Activated CD8-positive, alpha-beta memory T cell treated with anti-CD3 and anti-CD28 coated beads, Interleukin-2, amount 50 U/mL, for 48 hours (primary cell): ENCODE data around the gene MRFAP1L1.

ENCODE experiments used
- DNase-seq: peaks from one replicate; pipeline ENCODE4 v3.0.0-alpha.2; 2020

MRFAP1L1 gene

DNA sequence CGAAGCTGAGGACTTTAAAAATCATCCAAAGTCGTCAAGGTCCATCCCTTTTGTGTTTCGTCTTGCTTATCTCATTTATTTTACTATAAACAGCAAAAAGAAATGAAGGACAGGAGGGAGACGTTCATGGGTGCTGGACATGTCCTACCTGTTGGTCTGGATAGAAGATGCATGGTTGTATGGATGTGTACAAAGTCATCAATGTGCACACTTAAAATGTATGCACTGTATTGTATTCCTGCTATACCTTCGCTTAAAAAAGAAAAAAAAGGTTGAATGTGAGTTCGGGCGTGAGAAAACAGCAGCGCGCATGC lies 6.0 kb upstream of the MRFAP1L1 start:
- DNase-seq, result no peak

DNA sequence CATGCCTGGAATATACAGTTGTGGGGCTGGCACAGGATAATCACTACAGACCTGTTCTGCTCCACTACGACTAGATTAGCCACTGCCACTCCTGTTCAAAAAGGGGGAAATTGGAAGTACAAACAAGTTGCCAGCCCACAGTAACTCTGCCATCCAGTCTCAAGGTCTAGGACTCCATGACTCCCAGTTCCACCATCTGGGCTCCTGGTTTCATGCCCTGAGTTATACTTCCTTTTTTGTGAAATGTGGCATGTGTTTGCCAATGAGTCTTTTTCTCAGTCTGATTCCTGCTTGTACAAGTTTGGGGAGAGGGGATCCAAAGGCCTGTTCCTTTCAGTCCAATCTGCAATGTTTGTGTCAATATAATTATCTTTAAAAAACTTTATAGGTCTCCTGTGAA lies 5.3 kb upstream of the MRFAP1L1 start:
- DNase-seq, result peak; percentile 22

DNA sequence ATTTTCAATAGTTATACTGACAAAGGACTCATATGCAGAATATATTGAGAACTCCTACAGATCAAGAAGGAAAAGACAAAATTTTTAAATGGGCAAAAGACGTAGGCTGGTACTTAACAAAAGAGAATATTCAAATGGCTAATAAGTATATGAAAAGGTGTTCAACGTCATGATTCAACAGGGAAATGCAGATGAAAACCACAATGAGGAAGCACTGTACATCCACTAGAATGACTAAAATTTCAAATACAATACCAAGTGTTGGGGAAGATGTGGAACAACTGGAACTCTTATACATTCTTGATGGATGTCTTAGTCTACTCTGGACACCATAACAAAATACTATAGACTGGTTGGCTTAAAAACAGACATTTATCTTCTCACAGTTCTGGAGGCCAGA lies 1.3 kb upstream of the MRFAP1L1 start:
- no peak for DNase-seq

DNA sequence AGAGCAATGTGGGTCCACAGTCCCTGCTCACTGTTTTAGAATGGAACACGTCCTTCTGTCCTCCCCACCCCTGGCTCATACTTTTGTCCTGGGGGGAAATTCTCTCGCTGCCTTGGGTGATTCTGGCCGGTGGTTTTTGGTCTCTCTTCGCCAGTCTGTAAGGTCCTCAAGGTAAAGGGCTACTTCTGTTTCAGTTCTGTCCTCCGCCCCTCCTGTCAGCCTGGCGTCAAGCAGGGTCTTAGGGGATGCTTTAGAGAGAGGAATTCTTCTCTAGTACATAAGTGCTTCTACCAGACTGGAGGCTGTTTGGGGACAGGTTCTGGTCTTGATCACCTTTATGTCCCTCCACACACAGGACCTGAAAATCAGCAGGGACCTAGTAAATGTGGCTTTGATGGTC lies 617 bp upstream of the MRFAP1L1 start:
- DNase-seq, result no peak

DNA sequence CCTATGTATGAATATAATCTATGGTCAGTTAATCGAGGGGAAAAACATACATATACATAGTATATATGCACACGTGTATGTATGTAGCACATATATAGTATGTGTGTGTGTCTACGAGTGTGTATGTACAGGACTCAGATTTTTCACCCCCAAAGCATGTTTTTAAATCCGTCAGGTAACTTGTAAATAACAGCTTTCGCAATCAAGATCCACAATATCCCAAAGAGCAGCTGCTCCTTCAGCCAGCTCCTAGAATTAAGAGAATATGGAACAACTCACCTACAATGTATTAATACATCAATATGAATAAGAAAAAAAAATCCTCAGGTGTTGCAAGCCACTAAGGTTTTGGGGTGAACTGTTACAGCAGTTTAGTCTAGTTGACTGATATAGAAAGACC lies 3.5 kb downstream of the MRFAP1L1 start:
- no peak for DNase-seq

DNA sequence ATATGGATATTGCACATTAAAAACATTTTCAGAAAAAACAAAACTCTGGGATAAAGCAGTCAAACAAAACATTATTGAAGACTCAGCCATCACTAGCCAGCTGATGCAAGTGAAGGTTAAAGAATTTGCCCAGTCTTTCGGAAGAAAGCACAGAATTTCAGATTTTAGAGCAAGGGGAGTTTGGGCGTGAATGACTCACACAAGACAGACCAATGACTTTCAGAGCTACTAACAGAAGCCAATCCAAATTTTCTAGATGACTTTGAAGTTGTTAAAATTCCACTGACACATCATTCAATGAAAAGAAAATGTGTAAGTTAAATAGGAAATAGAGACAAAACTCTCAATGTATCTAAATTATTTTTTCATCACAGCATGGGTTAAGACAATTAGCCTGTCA lies 4.0 kb downstream of the MRFAP1L1 start:
- no peak for DNase-seq

DNA sequence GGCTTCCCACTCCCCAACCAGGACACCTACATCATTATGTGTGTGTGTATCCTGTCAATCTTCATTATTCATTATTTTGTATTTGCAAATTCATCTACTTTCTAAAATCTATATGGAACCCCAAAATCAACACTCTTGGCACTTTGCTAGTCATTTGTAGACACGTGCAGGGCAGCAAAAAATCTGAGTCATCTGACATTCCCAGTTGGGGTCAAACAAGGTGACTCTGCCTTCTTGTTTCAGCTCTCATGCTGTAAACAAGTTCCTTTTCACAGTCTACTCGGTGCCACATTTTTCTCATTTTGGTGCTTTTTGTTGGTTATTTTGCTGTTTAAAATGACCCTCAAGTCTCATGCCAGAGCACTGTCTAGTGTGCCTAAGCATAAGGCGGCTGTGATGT lies 5.9 kb downstream of the MRFAP1L1 start:
- DNase-seq, result no peak

DNA sequence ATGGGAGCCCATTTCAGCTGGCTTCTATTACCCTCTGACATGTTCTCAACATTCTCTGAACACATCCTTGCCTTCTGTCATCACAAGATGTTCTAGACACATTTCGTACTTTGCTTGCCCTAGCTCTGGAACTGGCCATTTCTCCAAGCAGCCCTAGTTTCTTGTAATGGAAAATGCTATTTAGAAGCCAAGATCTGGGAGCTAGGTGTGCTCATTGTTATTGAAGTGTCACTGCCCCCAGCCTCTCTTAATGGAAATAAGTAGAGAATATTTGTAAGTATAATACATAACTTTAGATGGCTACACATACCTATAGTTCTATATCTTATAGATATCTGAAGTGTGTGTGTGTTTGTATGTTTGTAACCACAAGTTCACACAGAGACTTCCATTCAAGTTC lies 6.9 kb downstream of the MRFAP1L1 start:
- DNase-seq, result no peak

DNA sequence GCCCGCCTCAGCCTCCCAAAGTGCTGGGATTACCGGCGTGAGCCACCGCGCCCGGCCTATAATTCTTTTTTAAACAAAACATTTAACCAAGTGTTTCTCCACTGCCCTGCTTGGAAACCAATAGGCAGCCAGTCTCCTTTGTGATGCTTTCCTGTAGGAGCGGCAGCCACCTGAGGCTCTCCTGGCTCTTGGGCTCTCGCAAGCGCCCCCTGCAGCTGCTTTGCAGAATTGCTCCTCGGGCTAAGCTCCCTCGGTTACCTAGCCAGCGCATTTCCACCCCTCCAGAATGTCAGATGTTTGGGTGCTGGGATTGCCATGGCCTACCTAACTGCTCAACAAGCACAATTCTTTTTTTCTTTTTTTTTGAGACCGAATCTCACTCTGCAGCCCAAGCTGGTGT lies 8.3 kb downstream of the MRFAP1L1 start:
- peak; percentile 81 for DNase-seq

DNA sequence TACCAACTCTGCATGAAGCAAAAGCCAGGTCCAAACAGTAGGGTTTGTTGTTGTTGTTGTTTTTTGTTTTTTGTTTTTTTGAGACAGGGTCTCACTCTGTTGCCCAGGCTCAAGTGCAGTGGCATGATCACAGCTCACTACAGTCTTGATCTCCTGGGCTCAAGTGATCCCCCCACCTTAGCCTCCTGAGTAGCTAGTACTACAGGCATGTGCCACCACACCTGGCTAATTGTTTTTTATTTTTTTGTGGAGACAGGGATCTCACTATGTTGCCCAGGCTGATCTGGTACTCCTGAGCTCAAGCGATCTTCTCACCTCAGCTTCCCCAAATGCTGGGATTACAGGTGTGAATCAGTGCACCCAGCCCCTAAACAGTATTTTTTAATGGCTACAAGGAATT lies 9.8 kb downstream of the MRFAP1L1 start:
- DNase-seq, result no peak

DNA sequence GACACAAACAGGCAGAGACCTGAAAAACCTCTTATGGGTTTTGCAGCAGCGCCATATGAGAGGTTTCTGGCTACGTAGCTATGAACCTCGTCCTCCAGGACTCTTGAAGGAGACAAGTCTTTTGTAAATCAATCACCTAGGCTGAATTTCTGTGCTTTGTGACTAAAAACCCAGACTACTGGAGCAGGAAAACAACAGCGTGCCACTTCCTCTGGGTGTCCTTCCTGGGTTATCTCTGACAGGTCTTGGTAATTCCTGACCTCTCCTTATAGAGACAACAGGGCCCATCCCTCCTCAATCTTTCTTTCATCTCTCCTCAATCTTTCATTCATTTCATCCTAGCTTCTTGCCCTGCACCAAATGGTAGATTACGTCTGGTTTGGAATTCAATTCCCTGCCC lies 10.3 kb downstream of the MRFAP1L1 start:
- DNase-seq, result no peak

DNA sequence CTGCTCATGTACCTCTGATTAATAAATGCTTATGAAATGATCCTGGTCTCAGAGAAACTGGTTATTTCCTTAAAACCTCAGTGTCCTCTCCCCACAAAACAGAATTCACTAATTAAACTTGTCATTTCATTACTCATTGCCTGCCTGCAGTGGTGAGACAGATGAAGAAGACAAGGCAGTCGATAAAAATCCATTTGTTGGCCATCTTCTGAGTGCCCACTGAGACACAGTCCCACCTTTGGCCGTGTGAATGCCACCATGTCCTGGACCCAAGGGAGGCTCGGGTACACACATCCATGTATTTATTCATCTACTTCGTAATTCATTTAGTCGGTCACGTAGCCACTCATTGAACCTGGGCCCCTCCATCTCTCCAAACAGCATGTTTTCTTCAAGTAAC lies 12.5 kb downstream of the MRFAP1L1 start:
- no peak for DNase-seq

DNA sequence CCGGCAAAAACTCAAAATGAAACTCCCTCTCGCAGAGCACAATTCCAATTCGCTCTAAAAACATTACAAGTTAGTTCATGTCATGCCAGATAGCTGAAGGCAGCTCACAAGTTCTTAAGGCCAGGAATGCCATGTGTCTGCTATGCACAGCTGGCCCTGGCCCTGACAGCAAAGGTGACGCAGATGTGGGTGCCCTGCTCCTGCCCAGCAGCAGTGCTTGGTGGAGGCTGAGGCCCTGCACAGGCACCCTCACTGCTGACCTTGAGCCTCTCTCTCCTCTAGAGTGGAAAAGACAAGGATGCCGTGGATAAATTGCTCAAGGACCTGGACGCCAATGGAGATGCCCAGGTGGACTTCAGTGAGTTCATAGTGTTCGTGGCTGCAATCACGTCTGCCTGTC lies 13.1 kb downstream of the MRFAP1L1 start:
- DNase-seq, result no peak

DNA sequence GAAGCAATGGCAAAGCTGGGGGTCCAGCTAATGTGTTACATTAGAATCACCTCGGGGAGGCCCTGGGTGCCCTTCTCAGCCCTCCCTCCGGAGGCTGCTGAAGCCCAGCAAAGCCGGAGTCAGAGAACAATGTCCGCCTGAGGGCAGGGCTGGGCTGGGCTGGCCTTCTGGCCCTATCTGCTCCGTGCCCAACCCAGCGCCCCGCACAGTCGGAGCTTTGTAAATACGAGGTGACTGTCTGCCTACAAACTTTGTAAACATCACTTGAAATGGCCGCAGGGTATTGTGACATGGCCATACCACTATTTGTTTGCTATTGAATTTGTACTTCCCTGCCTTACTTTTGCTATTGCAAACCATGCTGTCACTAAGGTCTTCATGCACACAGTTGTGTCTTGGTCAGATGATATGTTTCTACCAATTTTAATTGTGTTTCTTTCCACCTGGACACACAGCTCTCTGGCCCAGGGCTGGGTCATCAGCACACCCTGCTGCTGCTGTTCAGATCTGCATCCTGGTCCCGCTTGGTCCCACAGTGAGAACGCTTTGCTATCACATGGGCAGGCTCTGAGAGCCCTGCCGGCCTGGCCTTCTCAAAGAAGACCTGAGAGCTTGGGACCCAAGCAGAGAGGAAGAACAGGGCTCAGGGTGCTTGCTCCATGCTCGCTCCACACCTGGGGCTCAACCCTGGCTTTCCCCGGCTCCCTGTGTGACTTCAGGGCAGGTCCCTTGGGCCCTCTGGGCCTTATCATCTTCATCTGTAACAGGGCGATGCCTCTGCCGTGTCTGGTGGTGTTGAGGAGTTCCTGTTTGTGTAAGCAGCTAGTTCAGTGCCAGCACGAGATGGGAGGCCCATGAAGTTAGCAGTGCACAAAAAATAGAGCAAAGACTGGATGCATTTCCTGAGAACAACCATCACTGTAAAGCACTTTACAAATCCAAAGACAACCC lies 13.7 kb downstream of the MRFAP1L1 start:
- peak; percentile 71 for DNase-seq

DNA sequence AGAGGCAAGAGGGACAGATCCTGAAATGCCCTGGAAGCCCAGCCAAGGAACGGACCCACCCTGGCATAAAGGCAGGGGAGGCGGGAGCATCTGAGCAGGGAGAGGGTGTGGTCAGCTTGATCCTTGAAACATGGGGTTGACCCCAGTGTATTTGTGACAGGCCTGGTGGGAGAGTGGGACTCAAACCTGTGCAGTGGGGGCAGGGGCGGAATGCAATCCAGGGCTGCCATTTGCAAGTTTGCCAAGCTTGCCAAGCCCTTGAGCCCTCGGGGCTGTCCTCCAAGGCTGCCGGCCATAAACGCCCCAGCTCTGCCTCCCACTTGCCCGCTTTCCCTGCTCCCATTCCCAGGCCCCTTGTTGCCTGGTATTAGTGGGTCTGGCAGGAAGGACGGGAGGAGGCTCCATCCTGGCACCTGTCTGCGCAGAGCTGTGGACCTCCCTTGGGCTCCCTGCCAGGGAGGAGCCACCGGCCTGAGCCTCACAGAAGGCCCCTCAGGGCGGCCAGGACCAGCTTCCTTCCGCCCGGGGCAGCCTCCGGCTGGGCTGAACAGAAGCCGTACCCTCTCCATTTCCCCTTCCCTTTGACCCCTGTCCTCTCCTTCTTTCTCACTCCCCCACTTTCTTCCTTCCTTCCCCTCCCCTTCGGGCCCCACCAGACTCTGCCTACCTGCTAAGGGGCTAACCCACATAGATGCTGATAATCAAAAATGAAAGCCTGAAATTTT lies 15.3 kb downstream of the MRFAP1L1 start:
- no peak for DNase-seq

DNA sequence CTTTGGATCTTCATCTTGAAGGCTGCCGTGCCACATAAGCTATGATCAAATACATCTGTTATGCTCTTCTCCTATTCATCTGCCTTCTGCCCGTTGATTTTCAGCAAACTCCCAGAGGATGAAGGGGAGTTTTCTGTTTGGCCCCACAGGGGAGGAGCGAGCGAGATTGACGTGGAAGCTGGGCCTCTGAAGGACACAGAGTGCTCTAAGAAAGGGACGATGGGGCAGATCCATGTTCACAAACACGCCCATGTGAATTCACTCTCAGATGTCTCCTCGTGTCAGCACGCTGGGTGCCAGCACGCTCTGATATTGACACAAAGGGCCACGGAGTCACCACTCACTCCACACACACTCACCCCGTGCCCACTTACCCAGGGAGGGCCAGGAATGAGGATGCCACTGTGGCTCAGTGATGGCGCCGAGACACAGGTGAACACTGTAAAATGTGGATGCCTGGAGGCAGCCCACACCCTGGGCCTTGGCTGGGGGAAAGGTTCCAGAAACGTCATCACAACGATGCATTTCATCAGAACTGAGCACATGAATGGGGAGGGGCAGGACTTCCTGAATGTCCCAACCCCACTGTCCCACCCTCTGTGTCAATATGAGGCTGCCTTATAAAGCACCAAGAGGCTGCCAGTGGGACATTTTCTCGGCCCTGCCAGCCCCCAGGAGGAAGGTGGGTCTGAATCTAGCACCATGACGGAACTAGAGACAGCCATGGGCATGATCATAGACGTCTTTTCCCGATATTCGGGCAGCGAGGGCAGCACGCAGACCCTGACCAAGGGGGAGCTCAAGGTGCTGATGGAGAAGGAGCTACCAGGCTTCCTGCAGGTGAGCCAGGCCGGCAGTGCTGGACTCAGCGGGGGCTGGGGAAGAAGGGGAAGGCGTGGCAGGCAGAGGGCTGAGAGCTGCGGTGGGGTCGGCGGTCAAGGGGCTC lies 16.2 kb downstream of the MRFAP1L1 start, which contains the start of gene S100P:
TSS of gene S100P (plus strand) at position 648 of the 946 bp plus-strand sequence. CDS start at position 703, 55 bp downstream.
- no peak for DNase-seq

DNA sequence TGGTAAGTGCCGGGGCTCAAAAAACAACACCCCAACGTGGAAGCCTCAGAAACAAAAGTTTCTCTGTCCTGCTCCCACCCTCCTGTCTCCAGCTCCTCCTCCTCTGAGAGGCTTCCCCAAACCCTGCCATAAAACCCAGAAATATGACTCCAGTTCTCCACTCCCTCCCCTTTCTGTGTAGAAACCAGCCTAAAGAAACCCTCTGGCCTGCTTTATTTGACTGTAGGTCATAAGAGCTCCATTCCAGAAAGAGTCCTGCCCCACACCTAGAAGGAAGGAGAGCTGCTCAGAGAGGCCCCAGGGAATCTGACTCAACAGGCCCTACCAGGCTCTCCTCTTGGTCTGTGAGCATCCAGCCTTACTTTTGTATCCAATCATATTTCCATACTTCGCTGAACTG lies 16.9 kb downstream of the MRFAP1L1 start:
- no peak for DNase-seq

DNA sequence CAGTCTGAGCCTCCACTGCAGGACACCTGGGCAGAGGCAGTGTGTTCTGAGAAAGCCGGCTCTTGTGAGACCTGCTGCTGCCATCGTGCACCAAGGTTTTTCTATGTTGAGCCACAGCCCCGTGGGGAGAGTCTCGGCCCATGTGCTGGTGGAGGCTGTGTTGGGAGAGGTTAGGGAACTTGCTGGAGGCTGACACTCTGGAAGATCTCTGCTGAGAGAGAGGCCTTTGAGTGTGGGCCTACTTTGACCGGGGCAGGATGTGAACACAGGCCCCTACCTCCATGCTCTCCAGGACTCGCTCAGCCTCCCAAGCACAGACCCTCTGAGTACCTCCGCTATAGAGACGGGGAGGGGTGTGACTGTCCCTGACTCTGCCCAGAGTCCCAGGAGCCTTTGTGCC lies 17.3 kb downstream of the MRFAP1L1 start:
- DNase-seq, result no peak

DNA sequence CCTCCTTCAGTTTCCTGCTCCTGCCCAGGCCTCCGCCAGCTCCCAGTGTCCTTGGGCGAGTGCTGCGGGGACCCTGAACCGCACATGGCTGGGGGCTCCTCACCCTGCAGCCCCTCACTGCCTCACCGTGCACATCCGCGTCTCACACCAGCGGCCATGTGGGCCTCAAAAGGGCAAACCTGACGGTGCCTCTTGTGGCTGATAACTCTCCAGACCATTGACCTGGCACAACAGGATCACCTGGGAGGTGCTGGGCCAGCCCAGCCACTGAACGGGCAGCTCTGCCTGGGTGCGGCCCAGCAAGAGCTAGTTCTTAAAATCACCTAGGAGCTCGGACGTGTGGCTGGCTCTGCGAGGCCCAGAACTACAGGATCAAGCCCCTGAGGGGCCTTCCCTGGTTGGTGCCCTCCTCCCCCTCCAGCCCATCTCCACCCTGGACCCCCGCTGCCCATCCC lies 20.1 kb downstream of the MRFAP1L1 start:
- no peak for DNase-seq

DNA sequence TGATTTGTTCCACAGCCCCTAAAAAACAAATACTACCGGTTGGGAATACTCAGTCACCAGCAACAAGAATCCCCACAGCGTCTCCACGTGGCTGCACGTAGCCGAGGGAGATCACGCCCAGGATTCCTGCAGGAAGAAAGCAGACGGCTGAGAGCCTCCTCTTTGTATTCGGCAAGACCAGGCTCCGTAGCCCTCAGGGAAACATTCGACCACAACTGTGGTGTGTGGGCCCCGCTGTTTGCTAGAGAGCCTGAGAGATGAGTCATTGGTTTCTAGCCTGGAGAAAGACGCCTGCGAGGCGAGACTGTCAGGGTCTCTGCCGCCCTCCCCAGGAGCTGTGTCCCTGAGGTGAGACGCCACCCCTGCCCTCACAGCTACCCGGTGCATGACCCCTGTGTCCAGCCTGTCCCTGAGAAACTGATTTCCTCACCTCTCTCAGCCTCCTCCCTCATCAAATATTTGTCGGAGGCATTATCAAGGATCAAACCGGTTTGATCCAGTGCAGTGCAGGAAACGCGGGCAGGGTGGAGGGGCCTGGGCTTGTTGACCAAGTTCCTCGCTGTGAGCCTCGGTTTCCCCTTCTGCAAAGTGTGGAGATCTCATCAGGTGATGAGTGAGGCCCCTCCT lies 20.7 kb downstream of the MRFAP1L1 start:
- DNase-seq, result peak; percentile 87

DNA sequence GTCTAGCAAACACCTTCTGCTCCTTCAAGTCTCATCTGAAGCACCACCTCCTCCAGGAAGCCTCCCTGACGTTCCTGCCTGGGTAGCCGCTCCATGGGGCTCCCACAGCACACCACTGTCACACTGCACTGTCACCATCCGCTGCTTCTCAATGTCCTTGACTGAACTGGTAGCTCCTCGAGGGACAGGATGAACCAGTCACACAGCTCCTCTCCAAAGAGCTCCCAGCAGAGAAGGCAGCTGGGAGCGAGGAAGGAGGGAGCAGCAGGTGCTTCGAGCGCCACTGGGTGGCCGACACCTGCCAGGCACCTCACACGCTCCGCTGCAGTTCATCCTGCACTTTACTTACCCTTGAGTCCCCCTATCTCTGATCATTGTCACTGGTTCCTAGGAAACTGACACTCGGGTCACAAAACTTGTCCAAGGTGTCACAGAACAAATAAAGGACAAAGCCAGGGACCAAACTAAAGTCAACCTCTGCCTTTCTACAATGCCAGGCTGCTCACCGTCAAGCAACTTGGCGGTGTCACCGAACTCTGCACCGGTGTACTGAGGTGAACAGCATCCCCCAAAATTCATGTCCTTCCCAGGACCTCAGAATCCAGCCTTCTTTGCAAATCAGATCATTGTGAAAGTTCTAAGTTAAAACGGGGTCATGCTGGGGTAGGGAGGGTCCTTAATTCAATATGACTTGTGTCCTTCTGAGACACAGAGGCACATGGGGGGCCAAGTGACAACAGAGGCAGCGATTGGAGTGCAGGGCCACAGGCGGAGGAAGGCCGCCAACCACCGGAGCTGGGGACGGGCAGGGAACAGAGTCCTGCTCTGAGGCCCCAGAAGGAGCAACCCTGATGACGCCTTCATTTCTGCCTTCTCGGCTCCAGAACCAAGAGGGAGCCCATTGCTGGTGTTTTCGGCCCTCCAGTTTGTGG lies 21.5 kb downstream of the MRFAP1L1 start:
- no peak for DNase-seq
